ENCODE measurements around the gene RPS3.

The RPS3 gene

DNA sequence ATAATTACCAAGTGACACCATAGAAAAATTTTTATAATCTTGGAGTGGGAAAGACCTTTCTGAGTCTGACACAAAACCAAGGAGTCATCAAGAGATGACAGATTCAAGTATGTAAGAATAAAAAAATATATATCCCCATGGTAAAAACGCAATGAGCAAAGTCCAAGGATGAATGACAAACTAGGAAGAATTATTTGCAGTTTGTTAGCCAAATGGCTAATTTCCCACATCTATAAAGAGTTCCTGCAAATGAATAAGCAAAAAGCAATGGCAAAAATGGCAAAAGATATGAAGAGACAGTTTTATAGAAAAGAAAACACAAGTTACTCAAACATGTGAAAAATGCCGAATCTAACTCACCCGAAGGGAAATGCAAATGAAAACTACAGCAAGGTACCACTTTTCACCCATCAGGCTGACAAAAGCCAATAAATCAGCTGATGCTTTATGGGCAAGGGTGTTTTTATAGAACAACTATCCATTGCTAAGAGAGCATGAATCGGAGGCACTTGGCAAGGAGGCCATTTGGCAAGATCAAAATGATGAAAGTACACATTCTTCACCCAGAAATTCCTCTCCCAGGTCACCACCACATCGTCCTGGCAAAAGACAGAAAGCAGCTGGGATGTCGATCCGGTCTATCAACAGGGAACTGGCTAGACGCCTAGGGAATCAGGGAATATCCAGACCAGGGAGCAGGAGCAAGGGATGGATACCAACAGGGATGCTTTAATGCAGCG, 54.8 kb downstream of the RPS3 start:
- in situ Hi-C loops (cut with MboI; ENCODE audit: low sequenced_read_pairs) = no loop called here

DNA sequence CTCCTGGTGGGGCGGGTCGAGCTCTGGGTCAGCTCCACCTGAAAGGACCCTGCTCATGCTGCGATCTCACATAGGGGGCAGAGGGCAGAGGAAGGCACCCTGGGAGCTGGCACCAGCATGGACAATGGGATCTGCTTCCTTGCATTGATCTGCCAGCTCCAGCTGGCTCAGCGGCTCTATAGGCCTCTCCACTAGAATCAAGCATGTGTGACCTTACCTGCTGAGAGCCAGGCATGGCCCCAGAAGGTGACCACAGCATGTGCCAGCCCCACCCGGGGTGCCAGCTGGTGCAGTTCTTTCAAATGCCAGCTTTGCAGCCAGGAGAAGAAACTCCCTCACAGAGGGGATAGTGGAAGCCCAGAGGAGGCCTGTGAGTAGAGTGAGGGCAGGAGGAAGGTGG, 55.7 kb downstream of the RPS3 start:
- in situ Hi-C loops (cut with MboI; ENCODE audit: low sequenced_read_pairs) = no loop called here

Data from HL-60/S4 (cell line).